Skeletal muscle cell (primary cell): ENCODE results near the gene PRKN.
"Not testable (repeated sequence)": the region's sequence is repeated elsewhere in the genome, so short reads cannot be mapped to it uniquely, and the experiment has no call there.

ENCODE experiments used
- DNase-seq: peaks from one replicate; pipeline ENCODE4 v3.0.0-alpha.2; 2010; ENCODE audit warnings: low read depth
- H3K4me3 ChIP-seq: 2 replicates; pipeline ENCODE4 v1.5.1; 2011; ENCODE audit warnings: low read depth, mild to moderate bottlenecking, control low read depth, low read length, moderate library complexity

Gene PRKN

DNA sequence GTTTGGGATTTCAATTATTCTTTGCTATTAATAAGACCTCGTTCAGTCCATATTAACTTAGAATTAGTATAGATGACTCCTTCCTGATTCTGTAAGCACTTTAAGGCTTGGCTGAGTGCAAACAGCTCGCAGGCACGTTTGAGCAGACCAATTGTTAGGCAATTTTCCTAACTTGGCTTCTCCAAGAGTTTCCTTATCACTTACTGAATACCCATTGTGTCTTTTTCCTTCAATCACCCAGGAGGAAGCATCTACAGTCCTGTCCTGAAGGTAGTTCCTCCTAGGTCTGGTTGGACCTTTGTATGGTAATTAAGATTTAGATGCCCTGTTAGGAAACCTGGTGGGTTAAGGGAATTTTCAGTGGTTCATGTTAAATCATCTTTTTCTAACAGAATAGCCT lies 1414.1 kb downstream of the PRKN start:
- not testable (repeated sequence) for H3K4me3 ChIP-seq, DNase-seq

- H3K4me3 ChIP-seq, DNase-seq: not testable (repeated sequence)
Measured at GRCh38 chr6:161309774-161310173, 1417.8 kb downstream of the PRKN start.

DNA sequence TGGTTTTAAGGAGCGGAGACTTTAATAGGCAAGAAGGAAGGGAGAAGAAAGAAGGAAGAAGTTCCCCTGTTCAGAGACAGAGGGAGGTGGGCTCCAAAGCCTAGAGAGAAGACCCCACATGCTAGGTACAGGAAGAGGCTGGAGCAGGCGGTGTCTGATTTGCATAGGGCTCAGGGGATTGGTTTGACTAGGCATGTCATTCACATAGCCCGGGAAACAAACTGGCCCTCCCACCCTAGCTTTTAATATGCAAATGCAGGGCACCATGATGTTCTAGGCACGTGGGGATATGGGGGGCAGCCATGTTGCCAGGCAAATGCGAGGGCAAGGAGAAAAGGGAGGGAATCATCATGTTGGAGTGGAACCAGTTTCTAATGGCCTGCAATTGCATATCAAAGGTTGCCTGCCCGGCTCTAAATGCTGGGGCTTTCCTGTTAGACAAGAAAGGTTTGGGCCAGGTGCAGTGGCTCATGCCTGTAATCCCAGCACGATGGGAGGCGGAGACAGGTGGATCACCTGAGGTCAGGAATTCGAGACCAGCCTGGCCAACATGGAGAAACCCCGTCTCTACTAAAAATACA lies 1419.4 kb downstream of the PRKN start:
- no peak overlapping the region for H3K4me3 ChIP-seq
- DNase-seq = no peak

DNA sequence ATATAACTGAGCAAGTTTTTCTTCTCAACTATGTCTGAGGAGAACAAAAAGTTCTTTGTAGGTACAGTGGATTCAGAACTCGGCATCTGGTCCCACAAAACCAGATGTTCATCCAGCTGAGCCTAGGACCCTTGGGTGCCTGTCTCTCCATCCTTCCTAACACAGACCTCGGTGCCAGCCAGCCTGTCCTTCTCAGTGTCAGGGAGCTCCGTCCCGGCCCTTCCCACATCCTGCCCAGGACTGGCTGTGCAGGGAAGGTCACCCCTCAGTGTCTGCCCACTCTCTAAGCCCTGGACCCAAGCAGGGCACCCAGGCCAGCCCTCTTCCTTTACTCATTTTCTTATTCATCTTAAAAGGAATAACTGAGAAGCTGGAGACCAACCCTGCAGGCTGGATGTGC lies 1421.7 kb downstream of the PRKN start:
- H3K4me3 ChIP-seq = no peak overlapping the region
- DNase-seq = no peak

DNA sequence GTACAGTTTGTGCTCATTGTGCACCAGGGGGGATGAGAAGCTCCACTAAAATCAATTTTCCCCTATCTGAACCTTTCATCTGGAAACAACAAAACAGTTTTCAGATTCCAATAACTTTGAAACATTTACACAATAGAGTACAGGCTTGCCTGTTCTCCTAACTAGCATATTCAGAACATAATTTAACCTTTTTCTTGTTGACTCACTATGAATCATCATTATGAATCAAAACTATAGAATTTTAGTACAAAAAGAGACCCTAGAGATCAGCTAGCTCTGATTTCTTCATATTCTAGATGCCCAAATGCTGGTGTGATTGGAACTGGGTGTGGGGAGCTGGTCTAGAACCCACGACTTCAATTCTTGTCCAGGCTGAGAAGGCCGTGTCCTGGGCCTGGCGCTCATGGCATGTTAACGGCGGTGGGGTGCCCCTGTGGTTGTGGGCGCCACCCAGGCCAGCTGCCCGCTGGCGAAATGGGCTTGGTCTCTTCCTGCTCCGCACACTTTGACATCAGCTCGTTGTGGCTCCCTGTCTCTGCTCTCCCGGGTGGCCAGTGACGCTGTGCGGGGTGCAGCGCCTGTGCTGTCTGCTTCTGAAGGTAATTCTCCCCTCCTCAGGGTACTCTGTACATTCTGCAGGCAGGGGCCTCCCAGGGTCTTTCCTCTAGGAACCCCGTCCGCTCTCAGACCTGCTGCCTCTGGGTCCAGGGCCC lies 1423.8 kb downstream of the PRKN start:
- DNase-seq = no peak
- H3K4me3 ChIP-seq = no peak overlapping the region

GRCh38 chr6:161302949-161303348 lies 1424.6 kb downstream of the PRKN start:
- H3K4me3 ChIP-seq = no peak overlapping the region
- no peak for DNase-seq

DNA sequence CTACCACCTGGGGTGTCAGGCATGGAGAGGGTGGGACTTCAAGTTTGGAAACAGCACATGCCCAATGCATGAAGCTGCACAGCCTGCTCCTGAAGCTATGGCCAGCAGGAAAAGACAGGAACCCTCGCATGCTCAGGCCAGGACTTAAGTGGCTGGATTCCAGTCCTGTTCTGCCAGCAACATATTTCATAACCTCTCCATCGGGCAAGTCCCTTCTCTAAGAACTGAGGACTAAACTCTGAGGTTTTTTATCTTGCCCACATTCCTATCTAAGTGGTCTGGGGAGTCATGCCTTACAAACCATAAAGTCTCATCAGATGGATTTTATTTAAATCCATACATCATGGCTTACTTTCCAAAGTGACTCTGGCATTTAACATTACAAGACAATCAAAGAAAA lies 1426.2 kb downstream of the PRKN start:
- DNase-seq = peak; percentile 41
- H3K4me3 ChIP-seq = no peak overlapping the region

GRCh38 chr6:161300823-161301222 lies 1426.7 kb downstream of the PRKN start:
- DNase-seq = no peak
- no peak overlapping the region for H3K4me3 ChIP-seq

DNA sequence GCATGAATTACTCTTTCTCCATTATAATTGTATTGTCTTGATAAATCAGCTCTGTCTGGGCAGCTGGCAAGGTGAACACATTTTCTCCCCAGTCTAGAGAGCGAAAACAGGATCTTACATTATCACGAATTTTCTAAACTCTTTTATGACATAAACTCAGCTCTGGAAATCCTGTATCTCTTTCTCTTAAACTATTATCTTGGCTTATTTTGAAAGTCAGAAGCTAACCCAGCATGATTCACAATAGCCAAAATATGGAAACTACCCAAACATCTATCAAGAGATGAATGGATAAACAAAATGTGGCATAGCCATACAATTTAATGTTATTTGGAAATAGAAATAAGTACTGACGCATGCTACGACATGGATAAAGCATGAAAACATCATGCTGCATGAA lies 1427.8 kb downstream of the PRKN start:
- no peak for DNase-seq
- H3K4me3 ChIP-seq = no peak overlapping the region
